ENCODE data around the gene NPPA.
"Not testable (repeated sequence)": the region's sequence is repeated elsewhere in the genome, so short reads cannot be mapped to it uniquely, and the experiment has no call there.

Gene NPPA

DNA sequence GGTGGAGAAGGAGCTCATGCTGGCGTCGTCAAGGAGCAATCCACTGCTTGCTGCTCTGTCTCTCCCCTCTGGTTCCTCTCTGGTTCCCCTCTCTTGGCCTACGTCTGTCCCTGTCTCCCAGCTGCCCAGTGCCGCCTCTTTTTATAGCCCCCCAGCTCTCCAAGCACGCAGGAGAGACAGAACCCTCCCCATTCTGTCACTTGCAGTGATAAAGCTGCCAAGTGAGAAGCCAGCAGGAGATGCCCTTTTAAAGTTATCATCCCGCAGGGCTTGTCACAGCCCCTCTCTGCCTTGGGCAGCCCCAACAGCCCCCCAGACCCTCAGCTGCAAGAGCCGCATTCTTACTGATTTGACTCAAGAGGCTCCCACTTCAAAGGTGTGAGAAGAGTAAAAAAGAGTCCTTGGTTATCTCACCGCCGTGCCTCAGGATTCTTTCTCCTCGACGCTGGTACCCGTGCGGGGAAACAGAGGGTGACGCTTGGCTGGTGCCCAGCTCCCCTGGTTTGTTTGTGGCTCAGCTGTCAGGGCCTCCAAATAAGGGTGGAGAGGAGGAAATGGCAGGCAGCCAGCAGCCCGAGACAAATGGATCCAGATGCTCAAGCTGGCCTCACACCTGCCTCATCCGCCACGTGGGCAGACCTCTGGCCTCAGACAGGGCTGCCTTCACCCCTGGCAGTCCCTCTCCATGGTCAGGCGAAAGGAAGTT is at the start of gene NPPA:
Gene NPPA, minus strand, starts transcription at position 117 of the 706 bp plus-strand sequence. Its CDS starts 99 bp downstream, at position 18.
- ATAC-seq (no peak), DNase-seq (ENCODE audit: low spot score in 2 of 2) (no peak)
- no peak within 1 kb of the TSS for H3K27ac Mint-ChIP-seq
- H3K9me3 Mint-ChIP-seq, result no peaks in the 10 kb centered on the region
- H3K4me1 Mint-ChIP-seq, result peaks cover 6% of the 10 kb centered on the region
- peaks cover 15% of the 10 kb centered on the region for H3K36me3 Mint-ChIP-seq
- H3K4me3 Mint-ChIP-seq, result no peak within 1 kb of the TSS

DNA sequence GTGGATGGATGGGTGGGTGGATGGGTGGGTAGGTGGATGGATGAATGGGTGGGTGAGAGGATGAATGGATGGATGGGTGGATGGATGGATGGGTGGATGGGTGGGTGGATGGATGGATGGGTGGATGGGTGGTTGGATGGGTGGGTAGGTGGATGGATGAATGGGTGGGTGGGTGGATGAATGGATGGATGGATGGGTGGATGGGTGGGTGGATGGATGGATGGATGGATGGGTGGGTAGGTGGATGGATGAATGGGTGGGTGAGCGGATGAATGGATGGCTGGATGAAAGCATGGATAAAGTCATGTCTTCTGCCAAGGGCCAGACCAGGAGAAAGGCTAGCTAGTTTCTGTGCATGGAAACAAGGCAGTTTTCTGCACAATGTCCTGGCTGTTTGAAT is 46.9 kb upstream of the NPPA start:
- not testable (repeated sequence) for H3K9me3 Mint-ChIP-seq; H3K4me3 Mint-ChIP-seq; ATAC-seq; H3K36me3 Mint-ChIP-seq; H3K27ac Mint-ChIP-seq; H3K4me1 Mint-ChIP-seq; DNase-seq (ENCODE audit: low spot score in 2 of 2)

DNA sequence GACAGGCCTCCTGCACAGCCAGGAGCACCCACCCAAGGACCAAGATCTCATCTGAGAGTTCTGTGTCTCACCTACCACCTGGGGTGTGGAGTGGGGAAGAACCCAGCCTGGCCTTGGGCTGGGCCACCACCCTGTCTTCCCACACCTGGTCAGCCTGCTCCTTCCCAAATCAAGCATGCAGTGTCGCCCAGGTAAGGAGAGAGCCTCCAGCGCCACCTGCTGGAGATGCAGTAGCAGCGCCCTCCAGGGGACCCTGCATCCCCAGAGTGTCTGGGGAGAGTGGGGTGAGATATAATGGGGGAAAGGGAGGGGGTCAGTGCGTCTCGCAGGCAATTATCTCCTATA is 46.3 kb upstream of the NPPA start:
- no peak overlapping the region for H3K4me3 Mint-ChIP-seq
- H3K4me1 Mint-ChIP-seq, result peaks cover 6% of the 10 kb centered on the region
- no peaks in the 10 kb centered on the region for H3K9me3 Mint-ChIP-seq
- H3K27ac Mint-ChIP-seq, result no peak overlapping the region
- ATAC-seq (peak; percentile 83), DNase-seq (ENCODE audit: low spot score in 2 of 2) (peak; percentile 71 to 84)
- H3K36me3 Mint-ChIP-seq, result no peaks in the 10 kb centered on the region

DNA sequence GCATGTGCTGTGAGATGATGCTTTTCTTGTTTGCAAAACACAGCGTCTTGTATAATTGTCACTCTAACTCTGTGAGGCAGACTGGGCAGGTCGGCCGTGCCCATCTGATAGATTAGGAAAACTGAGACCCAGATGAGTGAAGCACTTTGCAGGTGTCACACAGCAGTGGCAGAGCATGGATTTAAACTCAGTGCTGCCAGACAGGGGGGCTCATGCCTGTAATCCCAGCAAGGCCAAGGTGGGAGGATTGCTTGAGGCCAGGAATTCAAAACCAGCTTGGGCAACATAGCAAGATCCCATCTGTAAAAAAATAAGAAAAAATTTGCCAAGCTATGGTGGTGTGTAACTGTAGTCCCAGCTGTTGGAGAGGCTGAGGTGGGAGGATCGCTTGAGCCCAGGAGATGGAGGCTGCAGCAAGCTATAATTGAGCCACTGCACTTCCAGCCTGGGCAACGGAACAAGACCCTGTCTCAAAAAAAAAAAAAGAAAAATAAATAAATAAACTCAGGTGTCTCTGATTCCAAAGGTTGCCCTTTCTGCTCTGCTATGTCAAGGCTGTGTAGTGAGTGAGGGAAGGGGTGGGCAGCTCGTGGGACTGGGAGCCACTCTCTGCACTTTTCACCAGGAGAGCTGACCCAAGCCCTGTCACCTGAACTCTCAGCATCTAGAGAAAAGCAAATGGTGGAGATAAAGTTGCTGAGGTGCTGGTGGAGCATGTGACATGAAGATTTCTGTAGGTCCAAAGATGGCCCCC is 44.0 kb upstream of the NPPA start:
- no peak overlapping the region for H3K27ac Mint-ChIP-seq
- no peaks in the 10 kb centered on the region for H3K9me3 Mint-ChIP-seq
- H3K4me3 Mint-ChIP-seq, result no peak overlapping the region
- ATAC-seq (no peak), DNase-seq (ENCODE audit: low spot score in 2 of 2) (no peak)
- peaks cover 6% of the 10 kb centered on the region for H3K4me1 Mint-ChIP-seq
- no peaks in the 10 kb centered on the region for H3K36me3 Mint-ChIP-seq

DNA sequence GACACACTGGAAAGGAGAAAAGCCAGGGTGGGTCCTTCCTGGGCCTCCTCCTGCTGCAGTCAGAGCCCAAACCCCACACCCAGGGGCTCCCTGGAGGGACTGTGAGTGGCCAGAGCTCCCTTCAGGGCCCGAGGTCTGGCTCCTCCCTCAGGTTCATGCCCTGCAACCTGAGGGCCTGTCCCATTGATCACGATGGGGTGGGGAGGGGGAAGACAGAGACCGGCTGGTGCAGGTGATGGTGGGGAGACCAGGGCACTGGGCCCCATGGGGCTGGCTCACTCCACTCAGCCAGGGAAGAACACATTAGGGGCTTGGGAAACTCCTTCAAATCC is 41.3 kb upstream of the NPPA start:
- H3K4me3 Mint-ChIP-seq, result no peak overlapping the region
- no peak overlapping the region for H3K27ac Mint-ChIP-seq

DNA sequence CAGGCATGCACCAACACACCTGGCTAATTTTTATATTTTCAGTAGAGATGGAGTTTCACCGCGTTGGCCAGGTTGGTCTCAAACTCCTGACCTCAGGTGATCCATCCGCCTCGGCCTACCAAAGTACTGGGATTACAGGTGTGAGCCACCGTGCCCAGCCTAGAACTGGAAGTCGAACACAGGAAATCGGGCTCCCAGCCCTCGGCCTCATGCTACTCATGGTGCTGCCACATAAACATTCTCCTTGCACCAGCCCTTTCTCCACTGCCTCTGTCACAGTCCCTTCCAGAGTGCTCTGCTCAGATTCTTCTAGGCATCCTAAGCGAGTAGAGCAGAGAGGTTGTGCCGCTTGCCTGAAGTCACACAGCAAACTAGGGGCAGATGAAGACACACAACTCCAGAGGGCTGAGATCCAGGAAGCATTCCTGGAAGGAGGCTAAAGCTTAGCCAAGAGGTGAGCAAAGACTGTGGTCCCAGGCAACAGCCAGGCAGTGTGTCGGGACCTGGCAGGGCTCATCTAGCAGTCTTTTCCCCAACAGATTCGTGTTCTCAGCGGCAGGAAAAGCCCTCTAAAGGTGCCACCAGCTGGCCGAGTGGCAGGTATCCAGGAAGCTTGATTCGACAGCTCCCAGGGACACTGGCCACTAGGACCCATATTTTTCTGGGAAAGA is 40.8 kb upstream of the NPPA start:
- no peak overlapping the region for H3K4me3 Mint-ChIP-seq
- ATAC-seq (no peak), DNase-seq (ENCODE audit: low spot score in 2 of 2) (no peak)
- H3K36me3 Mint-ChIP-seq, result no peaks in the 10 kb centered on the region
- no peaks in the 10 kb centered on the region for H3K4me1 Mint-ChIP-seq
- H3K27ac Mint-ChIP-seq, result no peak overlapping the region
- no peaks in the 10 kb centered on the region for H3K9me3 Mint-ChIP-seq

More for the DNA sequence above, 41.3 kb upstream of the NPPA start:
- ATAC-seq (no peak), DNase-seq (ENCODE audit: low spot score in 2 of 2) (no peak)
- no peaks in the 10 kb centered on the region for H3K9me3 Mint-ChIP-seq
- H3K4me1 Mint-ChIP-seq, result peaks cover 2% of the 10 kb centered on the region
- no peaks in the 10 kb centered on the region for H3K36me3 Mint-ChIP-seq

DNA sequence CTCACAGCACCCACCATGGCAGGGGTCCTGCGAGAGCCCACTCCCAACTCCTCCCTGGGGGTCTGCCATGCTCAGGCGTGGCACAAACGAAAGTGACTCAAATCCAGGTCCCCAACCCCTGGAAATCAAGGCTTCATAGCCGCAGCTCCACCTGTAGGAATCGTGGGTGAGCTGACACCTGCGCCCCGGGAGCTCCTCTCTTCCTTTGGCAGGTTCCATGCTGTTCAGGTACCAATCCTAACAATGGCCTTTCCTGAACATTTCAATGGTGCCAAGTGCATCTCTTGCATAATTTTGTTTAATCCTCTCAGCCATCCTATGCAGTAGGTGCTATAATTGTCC is 40.1 kb upstream of the NPPA start:
- Mint-ChIP-seq H3K4me3 (no peak overlapping the region), H3K4me1 (no peaks in the 10 kb centered on the region), H3K9me3 (no peaks in the 10 kb centered on the region), H3K27ac (no peak overlapping the region), H3K36me3 (no peaks in the 10 kb centered on the region)
- ATAC-seq (no peak), DNase-seq (ENCODE audit: low spot score in 2 of 2) (no peak)

DNA sequence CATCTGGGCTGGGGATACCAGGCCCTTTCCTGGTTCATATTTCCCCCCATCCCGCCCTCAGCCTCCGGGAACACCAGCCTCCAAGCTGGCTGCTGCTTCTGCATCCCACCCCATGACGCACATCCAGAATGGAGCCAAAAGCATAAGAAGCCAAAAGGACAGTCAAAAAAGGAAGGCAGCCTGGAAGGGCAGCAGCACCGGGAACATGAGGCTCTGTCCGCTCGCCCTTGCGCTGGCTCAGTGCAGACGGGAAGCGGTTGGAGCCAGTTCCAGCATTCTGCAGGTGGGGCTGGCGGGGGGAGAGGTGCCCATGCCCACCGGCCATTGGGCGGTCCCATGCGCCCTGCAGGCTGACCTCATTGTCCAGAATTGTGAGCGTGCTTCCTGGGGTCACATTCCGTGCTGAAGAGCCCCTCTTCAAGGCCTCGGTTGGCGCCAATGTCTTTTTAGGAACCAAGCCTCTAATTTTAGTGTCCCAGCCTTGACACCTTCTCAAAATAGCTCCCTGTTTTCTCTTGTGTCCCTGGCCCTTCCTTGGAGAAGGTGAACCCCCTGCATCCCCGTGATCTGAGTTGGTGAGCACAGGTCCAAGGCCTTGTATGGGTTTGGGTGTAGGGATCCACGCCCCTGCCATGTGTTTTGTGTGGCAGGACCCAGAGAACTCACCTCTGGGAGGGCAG is 39.5 kb upstream of the NPPA start:
- H3K27ac Mint-ChIP-seq, result no peak overlapping the region
- no peak for DNase-seq (ENCODE audit: low spot score in 2 of 2)
- no peaks in the 10 kb centered on the region for H3K36me3 Mint-ChIP-seq
- H3K9me3 Mint-ChIP-seq, result no peaks in the 10 kb centered on the region
- H3K4me1 Mint-ChIP-seq, result no peaks in the 10 kb centered on the region
- no peak overlapping the region for H3K4me3 Mint-ChIP-seq
- no peak for ATAC-seq

DNA sequence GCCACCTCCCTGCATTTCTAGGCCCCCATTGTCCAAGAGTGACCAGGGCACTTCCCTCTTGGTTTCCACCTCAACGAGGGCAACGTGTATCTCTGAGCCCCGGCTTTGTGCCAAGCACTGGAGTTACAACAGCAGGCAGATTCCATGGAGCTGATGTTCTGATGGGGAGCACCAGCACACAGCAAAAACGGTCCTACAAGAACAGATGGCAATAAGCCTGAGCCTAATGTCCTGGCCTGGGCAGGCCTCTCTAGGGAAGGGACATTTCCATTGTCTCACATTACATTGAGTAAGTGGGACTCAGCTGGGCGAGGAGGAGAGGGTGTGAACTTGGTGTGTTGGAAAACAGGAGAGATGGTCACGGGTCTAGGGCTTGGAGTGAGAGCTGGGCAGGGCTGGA is 38.3 kb upstream of the NPPA start:
- ATAC-seq, result no peak
- no peaks in the 10 kb centered on the region for H3K9me3 Mint-ChIP-seq
- no peaks in the 10 kb centered on the region for H3K36me3 Mint-ChIP-seq
- no peak for DNase-seq (ENCODE audit: low spot score in 2 of 2)
- H3K4me3 Mint-ChIP-seq, result no peak overlapping the region
- no peak overlapping the region for H3K27ac Mint-ChIP-seq
- H3K4me1 Mint-ChIP-seq, result no peaks in the 10 kb centered on the region

DNA sequence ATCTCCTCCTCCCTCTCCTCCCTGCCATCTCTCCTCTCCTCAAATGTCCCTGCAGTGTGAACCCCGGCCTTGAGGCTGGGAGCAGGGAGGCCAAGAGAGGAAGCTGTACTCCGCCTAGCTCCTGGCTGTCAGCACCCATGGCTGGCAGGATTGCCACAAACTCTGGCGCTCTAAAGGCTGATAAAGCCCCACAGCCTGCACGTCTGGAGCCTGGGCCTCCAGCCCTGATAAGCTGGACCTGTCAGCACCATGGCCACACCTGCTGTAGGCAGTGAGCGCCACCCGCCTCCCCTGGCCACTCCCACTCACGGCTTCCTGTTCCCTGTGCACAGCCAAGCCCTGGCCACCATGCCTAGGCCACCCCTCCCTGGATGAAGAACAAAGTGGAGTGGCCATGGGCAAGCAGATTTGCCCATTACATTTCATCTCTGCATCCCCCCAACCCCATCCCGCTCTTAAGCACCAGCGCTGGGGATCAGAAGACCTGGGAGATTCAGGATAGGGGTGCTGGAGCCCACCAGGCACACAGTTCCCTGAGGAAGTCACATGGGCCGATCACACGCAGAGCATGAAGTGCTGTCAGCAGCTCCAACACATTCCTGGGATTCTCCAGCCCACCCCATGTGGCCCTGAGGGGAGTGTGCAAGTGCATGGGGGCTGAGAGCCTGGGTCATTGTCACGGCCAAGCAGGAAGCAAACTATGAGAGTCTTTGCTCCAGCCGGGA is 35.4 kb upstream of the NPPA start:
- Mint-ChIP-seq H3K9me3 (no peaks in the 10 kb centered on the region), H3K4me1 (no peaks in the 10 kb centered on the region), H3K27ac (no peak overlapping the region), H3K4me3 (no peak overlapping the region), H3K36me3 (no peaks in the 10 kb centered on the region)
- DNase-seq (ENCODE audit: low spot score in 2 of 2), result no peak
- ATAC-seq, result no peak

DNA sequence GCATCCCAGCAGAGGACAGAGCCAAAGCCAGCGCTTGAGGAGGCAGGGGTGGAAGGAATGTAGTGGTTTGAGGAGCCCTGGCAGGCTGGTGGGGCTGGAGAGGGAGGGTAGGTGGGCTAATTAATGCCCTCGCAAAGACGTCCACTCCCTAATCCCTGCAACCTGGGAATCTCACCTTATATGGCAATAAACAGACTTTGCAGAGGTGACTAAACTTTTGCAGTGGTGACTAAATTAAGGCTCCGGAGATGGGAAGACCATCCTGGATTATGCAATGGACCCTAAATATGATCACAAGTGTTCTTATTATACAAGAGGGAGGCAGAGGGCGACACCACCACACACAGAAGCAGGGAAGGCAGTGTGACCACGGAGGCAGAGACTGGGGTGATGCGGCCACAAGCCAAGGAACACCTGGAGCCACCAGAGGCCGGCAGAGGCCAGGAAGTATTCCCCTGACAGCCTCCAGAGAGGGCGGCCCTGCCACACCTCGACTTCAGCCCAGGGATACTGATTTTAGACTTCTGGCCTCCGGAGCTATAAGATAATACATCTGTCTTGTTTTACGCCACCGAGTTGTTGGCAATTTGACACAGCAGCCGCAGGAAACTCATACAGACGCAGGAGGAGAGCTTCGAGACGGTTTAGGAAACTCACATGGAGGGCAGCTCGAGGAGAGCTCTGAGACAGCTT is 34.3 kb upstream of the NPPA start:
- Mint-ChIP-seq H3K4me3 (no peak overlapping the region), H3K9me3 (no peaks in the 10 kb centered on the region)

DNA sequence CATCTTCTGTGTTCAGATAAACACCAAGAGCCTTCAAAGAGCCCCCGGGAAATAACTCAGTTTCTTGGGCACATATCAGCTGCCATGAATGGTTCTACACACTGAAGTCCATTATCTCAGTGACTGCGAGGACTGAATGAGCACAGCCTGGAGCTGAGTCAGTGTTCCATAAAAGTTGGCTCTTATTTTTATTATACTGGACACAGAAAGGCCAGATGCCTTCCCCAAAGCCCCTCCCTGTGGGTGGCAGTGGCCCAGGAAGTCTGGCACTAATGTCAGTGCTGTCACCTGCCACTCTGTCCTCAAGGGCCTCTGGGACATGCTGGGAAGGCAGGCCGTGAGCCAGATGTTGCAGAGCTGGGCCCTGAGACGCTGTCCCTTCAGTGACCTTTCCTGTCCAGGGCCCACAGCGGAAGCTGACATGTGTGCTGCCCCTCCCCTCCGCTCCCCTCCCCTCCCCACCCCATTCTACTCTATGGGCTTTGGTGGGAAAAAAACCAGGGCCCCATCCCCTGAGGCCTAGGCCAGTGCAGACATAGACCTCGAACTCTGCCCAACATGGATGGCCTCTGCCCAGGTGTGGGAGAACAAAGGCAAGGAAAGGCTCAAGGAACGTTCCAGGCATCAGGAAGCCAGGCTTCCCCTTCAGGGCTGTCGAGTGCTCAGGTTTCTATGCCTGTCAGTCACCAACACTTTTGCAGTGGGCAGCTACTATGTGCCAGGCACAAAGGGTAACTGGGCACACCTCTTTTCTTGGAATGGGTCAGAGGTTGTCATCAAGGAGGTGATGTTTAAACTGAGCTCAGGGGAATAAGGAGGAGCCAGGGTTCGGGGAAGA is 33.5 kb upstream of the NPPA start:
- H3K36me3 Mint-ChIP-seq, result no peaks in the 10 kb centered on the region
- no peak overlapping the region for H3K27ac Mint-ChIP-seq
- no peak overlapping the region for H3K4me3 Mint-ChIP-seq
- ATAC-seq (no peak), DNase-seq (ENCODE audit: low spot score in 2 of 2) (no peak)
- H3K9me3 Mint-ChIP-seq, result no peaks in the 10 kb centered on the region
- H3K4me1 Mint-ChIP-seq, result no peaks in the 10 kb centered on the region

More for the DNA sequence above, 34.3 kb upstream of the NPPA start:
- no peaks in the 10 kb centered on the region for H3K4me1 Mint-ChIP-seq
- no peak overlapping the region for H3K27ac Mint-ChIP-seq
- no peak for DNase-seq (ENCODE audit: low spot score in 2 of 2)
- no peaks in the 10 kb centered on the region for H3K36me3 Mint-ChIP-seq
- no peak for ATAC-seq

DNA sequence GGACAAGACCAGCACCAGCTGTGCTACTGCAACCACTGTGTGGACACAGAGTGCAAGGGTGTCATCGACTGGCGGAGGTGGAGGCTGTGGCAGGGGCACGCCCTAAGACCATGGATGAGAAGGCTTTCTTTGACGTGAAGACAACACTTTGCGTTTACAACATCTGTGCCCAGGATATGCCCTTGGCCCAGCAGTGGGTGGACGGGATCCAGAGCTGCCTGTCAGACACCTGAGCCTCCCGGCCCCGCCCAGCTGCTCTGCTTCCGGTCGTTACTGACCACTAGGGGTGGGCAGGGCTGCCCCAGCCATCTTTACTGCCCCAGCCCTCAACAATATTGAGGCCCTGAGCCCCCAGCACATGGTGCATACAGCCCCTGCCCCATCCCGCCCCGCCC is 32.6 kb upstream of the NPPA start:
- H3K9me3 Mint-ChIP-seq, result no peaks in the 10 kb centered on the region
- H3K4me1 Mint-ChIP-seq, result no peaks in the 10 kb centered on the region
- DNase-seq (ENCODE audit: low spot score in 2 of 2) (no peak), ATAC-seq (no peak)
- H3K4me3 Mint-ChIP-seq, result no peak overlapping the region
- no peak overlapping the region for H3K27ac Mint-ChIP-seq
- H3K36me3 Mint-ChIP-seq, result no peaks in the 10 kb centered on the region

Data from stimulated activated effector memory CD8-positive, alpha-beta T cell treated with anti-CD3 and anti-CD28 coated beads, Interleukin-12 subunit alpha, Interleukin-12 subunit beta, amount 100 ng/mL, for 72 hours (primary cell).